Dendritic cell treated with granulocyte-macrophage colony-stimulating factor and Interleukin-4, amounts not matched to agents 40 ng/mL and 50 ng/mL, for 4 days (primary cell): ENCODE results near the gene CRACR2A.

Source experiments
- H3K27ac Mint-ChIP-seq: one replicate; pipeline ENCODE4 v1.8.0; 2022; ENCODE audit warnings: mild to moderate bottlenecking, mixed read lengths
- H3K27me3 Mint-ChIP-seq: one replicate; pipeline ENCODE4 v1.8.0; 2022; ENCODE audit warnings: mild to moderate bottlenecking, mixed read lengths
- H3K36me3 Mint-ChIP-seq: one replicate; pipeline ENCODE4 v1.8.0; 2022; ENCODE audit warnings: low read depth, mixed read lengths
- H3K4me1 Mint-ChIP-seq: one replicate; pipeline ENCODE4 v1.8.0; 2022; ENCODE audit warnings: low read depth, mixed read lengths
- H3K4me3 Mint-ChIP-seq: one replicate; pipeline ENCODE4 v1.8.0; 2022; ENCODE audit warnings: mild to moderate bottlenecking, moderate library complexity, mixed read lengths
- H3K9me3 Mint-ChIP-seq: one replicate; pipeline ENCODE4 v1.8.0; 2022; ENCODE audit warnings: mixed read lengths
- intact Hi-C: fragments of 100-400 bp; cut with micrococcal nuclease; formaldehyde crosslinking; loops from one replicate; pipeline ENCODE4 v1.15.0; 2022

The CRACR2A gene

GRCh38 chr12:3745152-3745551, 7.8 kb downstream of the CRACR2A start:
- peaks cover 9% of the 10 kb centered on the region for H3K9me3 Mint-ChIP-seq
- H3K4me3 Mint-ChIP-seq: no peak overlapping the region
- H3K27ac Mint-ChIP-seq: no peak overlapping the region
- peaks cover 29% of the 10 kb centered on the region for H3K4me1 Mint-ChIP-seq
- peaks cover 24% of the 10 kb centered on the region for H3K36me3 Mint-ChIP-seq
- no peaks in the 10 kb centered on the region for H3K27me3 Mint-ChIP-seq
- intact Hi-C loops: no loop called here

GRCh38 chr12:3744229-3744901, 8.5 kb downstream of the CRACR2A start:
- H3K9me3 Mint-ChIP-seq: peaks cover 9% of the 10 kb centered on the region
- no peak overlapping the region for H3K27ac Mint-ChIP-seq
- no peaks in the 10 kb centered on the region for H3K27me3 Mint-ChIP-seq
- peaks cover 24% of the 10 kb centered on the region for H3K36me3 Mint-ChIP-seq
- intact Hi-C loops: no loop called here
- H3K4me3 Mint-ChIP-seq: no peak overlapping the region
- peaks cover 25% of the 10 kb centered on the region for H3K4me1 Mint-ChIP-seq

- Mint-ChIP-seq H3K9me3 (peaks cover 9% of the 10 kb centered on the region), H3K36me3 (peaks cover 24% of the 10 kb centered on the region), H3K27me3 (no peaks in the 10 kb centered on the region), H3K27ac (no peak overlapping the region), H3K4me1 (peaks cover 21% of the 10 kb centered on the region), H3K4me3 (no peak overlapping the region)
- intact Hi-C loops: no loop called here
Measured at GRCh38 chr12:3743803-3744202, 9.1 kb downstream of the CRACR2A start.

GRCh38 chr12:3741882-3742672, 10.8 kb downstream of the CRACR2A start:
- intact Hi-C loops: no loop called here
- no peaks in the 10 kb centered on the region for H3K27me3 Mint-ChIP-seq
- H3K9me3 Mint-ChIP-seq: peaks cover 9% of the 10 kb centered on the region
- H3K27ac Mint-ChIP-seq: no peak overlapping the region
- H3K4me3 Mint-ChIP-seq: no peak overlapping the region
- H3K4me1 Mint-ChIP-seq: peaks cover 21% of the 10 kb centered on the region
- peaks cover 24% of the 10 kb centered on the region for H3K36me3 Mint-ChIP-seq

- Mint-ChIP-seq H3K4me3 (no peak overlapping the region), H3K27ac (no peak overlapping the region), H3K9me3 (no peaks in the 10 kb centered on the region), H3K27me3 (no peaks in the 10 kb centered on the region), H3K36me3 (peaks cover 12% of the 10 kb centered on the region), H3K4me1 (peaks cover 21% of the 10 kb centered on the region)
- intact Hi-C loops: no loop called here
Measured at GRCh38 chr12:3740480-3741231, 12.3 kb downstream of the CRACR2A start.

GRCh38 chr12:3735432-3735831, 17.5 kb downstream of the CRACR2A start:
- no peak overlapping the region for H3K4me3 Mint-ChIP-seq
- no peaks in the 10 kb centered on the region for H3K27me3 Mint-ChIP-seq
- intact Hi-C loops: no loop called here
- H3K9me3 Mint-ChIP-seq: no peaks in the 10 kb centered on the region
- peaks cover 8% of the 10 kb centered on the region for H3K4me1 Mint-ChIP-seq
- peaks cover 15% of the 10 kb centered on the region for H3K36me3 Mint-ChIP-seq
- no peak overlapping the region for H3K27ac Mint-ChIP-seq

- Mint-ChIP-seq H3K27me3 (peaks cover 2% of the 10 kb centered on the region), H3K36me3 (peaks cover 15% of the 10 kb centered on the region), H3K4me3 (no peak overlapping the region), H3K4me1 (peaks cover 33% of the 10 kb centered on the region), H3K27ac (no peak overlapping the region), H3K9me3 (no peaks in the 10 kb centered on the region)
- intact Hi-C loops: no loop called here
Measured at GRCh38 chr12:3732901-3733300, 20.0 kb downstream of the CRACR2A start.

- Mint-ChIP-seq H3K4me1 (peaks cover 47% of the 10 kb centered on the region), H3K36me3 (peaks cover 20% of the 10 kb centered on the region)
Measured at GRCh38 chr12:3730111-3730510, 22.8 kb downstream of the CRACR2A start.

GRCh38 chr12:3728686-3729085, 24.2 kb downstream of the CRACR2A start:
- Mint-ChIP-seq H3K4me3 (no peak overlapping the region), H3K9me3 (no peaks in the 10 kb centered on the region), H3K27ac (no peak overlapping the region), H3K36me3 (peaks cover 23% of the 10 kb centered on the region), H3K27me3 (peaks cover 5% of the 10 kb centered on the region), H3K4me1 (peaks cover 47% of the 10 kb centered on the region)
- intact Hi-C loops: no loop called here

More at GRCh38 chr12:3730111-3730510, 22.8 kb downstream of the CRACR2A start:
- intact Hi-C loops: no loop called here
- H3K27ac Mint-ChIP-seq: no peak overlapping the region
- H3K4me3 Mint-ChIP-seq: no peak overlapping the region
- H3K9me3 Mint-ChIP-seq: no peaks in the 10 kb centered on the region
- H3K27me3 Mint-ChIP-seq: peaks cover 5% of the 10 kb centered on the region

GRCh38 chr12:3727877-3728632, 24.9 kb downstream of the CRACR2A start:
- H3K27ac Mint-ChIP-seq: no peak overlapping the region
- no peak overlapping the region for H3K4me3 Mint-ChIP-seq
- peaks cover 5% of the 10 kb centered on the region for H3K27me3 Mint-ChIP-seq
- H3K36me3 Mint-ChIP-seq: peaks cover 20% of the 10 kb centered on the region
- intact Hi-C loops: no loop called here
- peaks cover 46% of the 10 kb centered on the region for H3K4me1 Mint-ChIP-seq
- no peaks in the 10 kb centered on the region for H3K9me3 Mint-ChIP-seq

- no peaks in the 10 kb centered on the region for H3K9me3 Mint-ChIP-seq
- H3K27me3 Mint-ChIP-seq: peaks cover 5% of the 10 kb centered on the region
- H3K36me3 Mint-ChIP-seq: peaks cover 13% of the 10 kb centered on the region
- no peak overlapping the region for H3K4me3 Mint-ChIP-seq
- intact Hi-C loops: no loop called here
- no peak overlapping the region for H3K27ac Mint-ChIP-seq
- peaks cover 43% of the 10 kb centered on the region for H3K4me1 Mint-ChIP-seq
Measured at GRCh38 chr12:3727354-3727753, 25.6 kb downstream of the CRACR2A start.

GRCh38 chr12:3726456-3726855, 26.5 kb downstream of the CRACR2A start:
- no peak overlapping the region for H3K4me3 Mint-ChIP-seq
- H3K4me1 Mint-ChIP-seq: peaks cover 43% of the 10 kb centered on the region
- no peak overlapping the region for H3K27ac Mint-ChIP-seq
- no peaks in the 10 kb centered on the region for H3K9me3 Mint-ChIP-seq
- intact Hi-C loops: no loop called here
- H3K36me3 Mint-ChIP-seq: peaks cover 12% of the 10 kb centered on the region
- H3K27me3 Mint-ChIP-seq: peaks cover 5% of the 10 kb centered on the region

- intact Hi-C loops: no loop called here
- no peak overlapping the region for H3K27ac Mint-ChIP-seq
- H3K4me3 Mint-ChIP-seq: no peak overlapping the region
- H3K4me1 Mint-ChIP-seq: peaks cover 41% of the 10 kb centered on the region
- peaks cover 12% of the 10 kb centered on the region for H3K36me3 Mint-ChIP-seq
- no peaks in the 10 kb centered on the region for H3K9me3 Mint-ChIP-seq
- peaks cover 5% of the 10 kb centered on the region for H3K27me3 Mint-ChIP-seq
Measured at GRCh38 chr12:3725388-3726115, 27.4 kb downstream of the CRACR2A start.
